Prostate gland (tissue), 2 donors: ENCODE results near the gene CAPRIN1.

Experiments used
- POLR2A ChIP-seq: fragments of 450-650 bp; IDR thresholded peaks from one replicate; pipeline ENCODE4 v1.6.1; 2016; ENCODE audit warnings: antibody characterized with exemption, mild to moderate bottlenecking
- TF ChIP-seq, protein P1 (sequence below), 4 experiments: fragments of 200-600 bp in 2 of 4; fragments of 450-650 bp in 2 of 4; sonication (generic) in 2 of 4; IDR thresholded peaks; 1 replicate in 3 of 4; 2 replicates in 1 of 4; pipeline ENCODE4 v1.5.1; 2016 to 2019; ENCODE audit warnings: antibody characterized with exemption in 4 of 4, mild to moderate bottlenecking in 2 of 4, moderate library complexity in 2 of 4

DNA sequence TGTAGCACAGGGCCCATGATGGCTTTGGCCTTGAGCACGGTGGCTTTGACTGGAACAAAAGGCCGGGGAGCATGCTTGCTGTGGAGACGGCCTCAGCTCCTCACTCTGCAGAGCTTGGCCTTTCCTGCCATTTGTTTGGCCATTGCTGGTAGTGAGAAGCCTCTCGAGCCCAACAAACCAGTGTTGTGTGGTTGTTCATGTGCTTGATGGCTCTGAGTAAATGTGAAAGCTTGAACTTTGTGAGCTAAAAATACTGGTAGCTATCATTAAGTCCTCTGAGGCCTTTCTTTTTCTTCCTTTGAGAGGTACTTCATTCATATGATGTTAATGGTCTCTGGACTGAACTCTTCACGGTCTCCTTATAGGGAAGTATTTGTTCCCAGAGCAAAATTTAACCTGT is 93.5 kb downstream of the CAPRIN1 start:
- TF ChIP-seq, protein P1, sequence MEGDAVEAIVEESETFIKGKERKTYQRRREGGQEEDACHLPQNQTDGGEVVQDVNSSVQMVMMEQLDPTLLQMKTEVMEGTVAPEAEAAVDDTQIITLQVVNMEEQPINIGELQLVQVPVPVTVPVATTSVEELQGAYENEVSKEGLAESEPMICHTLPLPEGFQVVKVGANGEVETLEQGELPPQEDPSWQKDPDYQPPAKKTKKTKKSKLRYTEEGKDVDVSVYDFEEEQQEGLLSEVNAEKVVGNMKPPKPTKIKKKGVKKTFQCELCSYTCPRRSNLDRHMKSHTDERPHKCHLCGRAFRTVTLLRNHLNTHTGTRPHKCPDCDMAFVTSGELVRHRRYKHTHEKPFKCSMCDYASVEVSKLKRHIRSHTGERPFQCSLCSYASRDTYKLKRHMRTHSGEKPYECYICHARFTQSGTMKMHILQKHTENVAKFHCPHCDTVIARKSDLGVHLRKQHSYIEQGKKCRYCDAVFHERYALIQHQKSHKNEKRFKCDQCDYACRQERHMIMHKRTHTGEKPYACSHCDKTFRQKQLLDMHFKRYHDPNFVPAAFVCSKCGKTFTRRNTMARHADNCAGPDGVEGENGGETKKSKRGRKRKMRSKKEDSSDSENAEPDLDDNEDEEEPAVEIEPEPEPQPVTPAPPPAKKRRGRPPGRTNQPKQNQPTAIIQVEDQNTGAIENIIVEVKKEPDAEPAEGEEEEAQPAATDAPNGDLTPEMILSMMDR (IDR thresholded peaks at IDR 0.05), result no peak
- no peak for TF ChIP-seq POLR2A
